ENCODE measurements around the gene TCF19.
A peak's percentile ranks its signal among the peaks of the same experiment; 100 is the strongest.

Gene TCF19

GRCh38 chr6:31158140-31158862 is at the start of gene TCF19:
TCF19 (plus strand) TSS chr6:31158589; CDS start chr6:31159470, 881 bp downstream.
- DNase-seq, result peak; percentile 87 to 99 (median 95)

DNA sequence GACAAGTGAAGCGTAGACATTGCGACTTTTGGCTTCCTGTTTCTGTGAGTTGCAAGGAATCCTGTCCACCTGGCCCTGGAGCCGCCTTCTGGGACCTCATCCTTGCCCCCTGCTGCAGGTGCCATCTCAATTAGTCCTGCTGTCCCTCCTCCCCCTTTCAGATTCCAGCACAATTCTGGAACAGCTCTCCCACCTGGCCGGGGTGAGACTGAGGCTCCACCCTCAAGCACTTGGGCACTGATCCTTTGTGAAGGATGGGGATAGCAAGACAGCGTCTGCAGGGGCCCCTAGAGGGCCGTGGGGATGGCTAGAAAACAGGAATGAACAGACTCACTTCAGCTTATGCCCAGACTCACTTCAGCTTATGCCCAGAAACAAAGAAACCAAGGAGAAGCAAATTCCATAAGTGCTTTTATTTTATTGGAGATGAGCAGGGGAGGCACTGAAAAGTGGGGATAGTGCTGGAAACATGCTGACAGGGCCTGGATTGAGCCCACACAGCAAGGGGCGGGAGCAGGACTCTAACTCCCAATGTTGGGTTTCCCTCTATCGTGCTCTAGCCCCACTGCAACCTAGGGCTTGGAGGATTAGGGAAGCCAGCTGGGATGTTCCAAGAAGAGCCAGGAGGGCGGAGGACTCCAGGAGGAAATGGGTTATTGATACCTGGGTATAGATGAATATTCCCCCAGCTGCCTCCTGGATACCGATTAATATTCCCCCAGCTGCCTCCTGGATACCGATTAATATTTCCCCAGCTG is 47.4 kb upstream of the TCF19 start:
- DNase-seq, result peak in 1 of 14 donors; percentile 26

DNA sequence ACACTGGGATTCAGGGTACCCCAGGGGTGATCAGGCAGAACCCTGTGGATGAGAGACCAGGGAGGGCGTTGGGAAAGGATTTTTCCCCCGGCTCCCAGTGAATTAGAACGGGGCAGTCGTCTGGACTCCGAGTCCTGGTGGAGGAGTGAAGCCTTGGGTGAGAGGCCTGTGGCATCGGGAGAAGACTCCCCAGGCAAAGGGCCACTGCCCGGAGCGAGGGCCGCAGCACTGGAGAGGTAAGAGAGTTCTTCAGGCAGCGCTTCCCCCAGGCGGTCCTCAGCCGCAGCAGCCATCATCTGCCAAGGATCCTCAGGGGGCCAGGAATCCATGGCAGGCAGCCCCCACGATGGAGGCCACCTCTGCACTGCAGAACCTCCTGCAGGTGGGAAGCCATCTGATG is 46.7 kb upstream of the TCF19 start:
- DNase-seq, result no peak

- no peak for DNase-seq
These were observed 45.9 kb upstream of the TCF19 start, which contains the start of gene C6orf15 for GRCh38 chr6:31112478-31112877. C6orf15 (minus strand) TSS chr6:31112575; CDS start chr6:31112555, 20 bp downstream.

- no peak for DNase-seq
These were observed 44.4 kb upstream of the TCF19 start for GRCh38 chr6:31113861-31114540.

- peak in 7 of 14 donors; percentile 13 to 86 (median 21) for DNase-seq
These were observed 43.9 kb upstream of the TCF19 start, which contains the start of gene PSORS1C1 for GRCh38 chr6:31114541-31114878. PSORS1C1 (plus strand) TSS chr6:31114800; CDS start chr6:31129633, 14,833 bp downstream.

GRCh38 chr6:31114970-31115849 is 43.2 kb upstream of the TCF19 start:
- DNase-seq, result peak in 3 of 14 donors; percentile 22 to 51 (median 26)

DNA sequence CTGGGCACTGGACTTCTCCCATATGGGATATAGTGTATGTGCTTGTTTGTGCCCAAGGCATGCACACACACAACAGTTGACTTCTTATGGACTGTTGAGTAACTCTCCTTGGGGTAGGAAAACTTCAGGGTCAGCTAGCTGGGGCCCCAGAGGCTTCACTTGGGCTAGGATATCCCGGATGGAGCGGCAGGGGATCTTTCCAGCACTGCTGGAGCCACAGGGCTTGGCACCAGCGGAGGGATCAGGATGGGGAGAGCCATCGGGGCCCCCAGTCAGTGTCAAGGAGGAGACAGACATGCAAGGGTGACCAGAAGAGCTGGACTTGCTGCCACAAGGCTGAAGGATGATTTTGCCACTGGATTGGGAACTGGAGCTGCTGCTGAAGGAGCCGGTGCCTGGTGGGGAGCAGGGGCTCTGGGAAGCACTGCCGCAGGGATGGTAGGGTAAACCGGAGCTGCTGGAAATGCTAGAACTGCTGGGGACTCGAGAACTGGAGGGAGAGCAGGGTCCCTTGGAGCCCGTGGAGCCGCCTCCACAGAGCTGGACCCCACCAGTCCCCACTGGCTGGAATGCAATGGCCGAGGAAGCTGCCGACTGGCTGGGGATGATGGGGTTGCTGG is 42.3 kb upstream of the TCF19 start:
- DNase-seq, result no peak

DNA sequence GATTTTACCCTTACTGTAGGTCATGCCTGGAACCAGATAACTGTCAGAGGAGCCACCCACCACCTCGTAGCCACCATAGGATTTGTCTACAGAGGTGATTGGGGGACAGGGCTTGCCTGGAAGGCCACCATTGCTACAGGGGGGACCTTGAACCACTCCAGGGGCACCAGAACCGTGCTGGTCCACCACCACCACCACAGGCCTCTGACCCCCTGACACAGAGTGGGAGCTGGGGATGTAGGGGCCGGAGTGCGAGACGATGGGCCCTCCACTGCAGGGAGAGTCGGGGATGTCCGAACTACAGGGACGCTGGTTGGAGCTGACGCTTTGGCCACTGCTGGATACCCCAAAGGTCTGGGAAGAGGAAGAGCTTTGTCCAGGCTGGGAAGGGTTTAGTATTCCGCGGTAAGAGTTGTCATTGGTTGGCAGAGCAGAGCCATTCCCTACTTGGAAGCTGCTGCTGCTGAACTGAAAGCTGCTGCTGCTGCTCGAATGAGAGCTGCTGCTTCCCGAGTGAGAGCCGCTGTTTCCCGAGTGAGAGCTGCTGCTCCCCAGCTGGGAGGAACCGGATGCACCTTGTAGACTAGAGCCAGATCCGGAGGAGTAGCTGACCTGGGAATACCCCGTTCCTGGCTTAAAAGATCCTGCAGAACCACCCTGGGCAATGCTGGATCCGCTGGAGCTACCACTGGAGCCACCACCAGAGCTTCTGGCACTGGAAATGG is 41.6 kb upstream of the TCF19 start:
- DNase-seq, result no peak

DNA sequence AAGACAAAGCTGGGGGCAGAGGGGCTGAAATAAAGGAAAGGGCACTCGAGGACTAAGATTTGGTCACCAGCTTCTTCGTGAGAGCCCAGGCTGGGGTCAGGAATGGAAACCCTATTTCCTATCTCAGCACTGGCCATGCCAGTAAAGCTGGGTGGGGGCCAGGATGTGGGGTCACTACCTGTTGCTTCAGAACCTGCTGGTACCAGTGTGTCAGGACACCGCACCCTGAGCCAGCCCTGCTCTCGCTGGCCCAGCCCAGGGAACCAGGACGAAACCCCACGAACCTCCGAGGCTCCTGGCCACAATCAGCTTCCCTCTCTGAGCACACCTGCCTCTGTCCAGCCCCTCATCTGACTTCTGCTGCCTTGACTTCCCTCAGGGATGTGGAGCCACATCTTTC is 40.2 kb upstream of the TCF19 start:
- DNase-seq, result no peak

GRCh38 chr6:31120151-31120915 is 38.1 kb upstream of the TCF19 start, which contains the start of gene CDSN:
CDSN (minus strand) TSS chr6:31120446; CDS start chr6:31120419, 27 bp downstream.
- DNase-seq, result no peak

GRCh38 chr6:31121131-31121790 is 37.1 kb upstream of the TCF19 start:
- DNase-seq, result no peak

GRCh38 chr6:31122791-31123706 is 35.3 kb upstream of the TCF19 start:
- DNase-seq, result peak in 10 of 14 donors; percentile 6 to 67 (median 30)

- peak in 1 of 14 donors; percentile 28 for DNase-seq
These were observed 33.2 kb upstream of the TCF19 start for GRCh38 chr6:31125162-31125561.

DNA sequence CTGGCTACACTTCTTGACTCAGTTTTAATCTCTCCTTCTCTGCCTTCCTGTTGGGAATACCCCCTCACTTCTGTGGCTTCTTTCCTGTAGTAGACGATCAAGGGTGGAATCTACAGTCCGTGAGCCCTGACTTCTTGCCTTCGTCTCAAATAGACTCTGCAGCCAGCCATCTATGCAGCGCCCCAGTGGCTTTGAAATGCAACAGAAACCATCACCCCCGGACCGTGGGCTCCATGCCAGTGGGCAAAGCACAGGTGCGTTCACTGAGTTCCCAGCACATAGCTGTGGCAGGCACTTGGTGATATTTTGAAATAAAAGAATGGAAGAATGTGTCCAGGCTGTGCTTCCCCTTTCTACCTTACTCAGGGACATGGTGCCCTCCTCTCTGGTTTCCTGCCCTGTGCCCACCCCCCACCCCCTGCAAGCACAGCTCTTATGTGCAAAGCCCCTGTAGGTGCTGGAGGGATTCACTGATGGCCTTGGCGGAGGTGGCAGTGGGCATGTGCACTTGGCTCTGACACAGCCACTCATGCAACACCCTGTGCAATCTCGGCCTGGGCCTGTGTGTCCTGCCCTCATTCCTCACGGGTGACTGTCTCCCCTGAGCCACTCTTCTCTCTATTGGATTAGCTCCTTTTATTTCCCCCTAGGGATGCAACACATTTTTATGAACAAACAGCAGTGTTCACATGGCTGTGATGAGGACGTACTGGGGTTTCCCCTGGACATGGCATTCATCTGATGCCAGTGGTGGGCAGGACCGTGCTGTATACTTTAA is 32.6 kb upstream of the TCF19 start:
- no peak for DNase-seq

- DNase-seq, result no peak
These were observed 31.8 kb upstream of the TCF19 start for GRCh38 chr6:31126396-31127175.

Data from C1 segment of cervical spinal cord (tissue), 14 donors.